Activated CD4-positive, alpha-beta T cell treated with anti-CD3 and anti-CD28 coated beads for 24 hours (primary cell): ENCODE data around the gene NIT1.
"Not testable (repeated sequence)": the region's sequence is repeated elsewhere in the genome, so short reads cannot be mapped to it uniquely, and the experiment has no call there.

ENCODE experiments used
- DNase-seq, 2 donors: peaks; one replicate each; pipeline ENCODE4 v3.0.0-alpha.2; 2020; ENCODE audit warnings: low read depth in 2 of 2

Gene NIT1

DNA sequence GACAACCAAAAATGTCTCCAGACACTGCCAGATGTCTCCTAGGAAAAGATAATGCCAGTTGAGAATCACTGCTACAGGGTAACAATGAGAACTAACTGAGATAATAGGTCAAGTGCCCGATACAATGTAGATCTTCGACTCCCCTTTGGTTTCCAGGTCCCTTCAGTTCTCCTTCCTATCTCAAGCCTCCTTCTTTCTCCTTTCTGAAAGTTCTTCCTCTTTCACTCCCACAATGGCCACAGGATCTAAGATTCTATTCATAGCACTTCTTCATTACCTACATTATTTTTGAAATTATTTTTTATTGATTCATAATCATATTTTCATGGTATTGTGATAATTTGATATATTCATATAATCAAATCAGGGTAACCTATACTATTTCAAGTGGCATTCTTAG lies 6.4 kb upstream of the NIT1 start:
- DNase-seq, result no peak

DNA sequence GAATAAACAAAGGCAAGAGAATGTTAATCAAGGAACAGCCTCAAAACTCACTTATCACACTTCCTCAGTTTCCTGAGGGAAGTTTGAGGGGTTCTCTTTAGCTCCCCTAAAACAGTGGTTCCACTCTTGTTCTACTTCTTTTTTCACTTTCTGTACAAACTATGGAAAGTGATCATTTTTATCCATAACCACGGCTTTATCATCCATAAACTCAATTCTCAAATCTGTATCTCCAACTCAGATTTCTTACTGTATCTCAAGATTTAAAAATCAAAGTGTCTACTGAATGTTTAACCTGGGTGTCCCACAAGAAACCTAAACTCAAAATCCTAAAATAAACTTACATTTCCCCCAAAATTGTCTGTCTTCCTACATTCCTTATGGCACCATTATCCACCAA lies 4.0 kb upstream of the NIT1 start:
- DNase-seq, result no peak

DNA sequence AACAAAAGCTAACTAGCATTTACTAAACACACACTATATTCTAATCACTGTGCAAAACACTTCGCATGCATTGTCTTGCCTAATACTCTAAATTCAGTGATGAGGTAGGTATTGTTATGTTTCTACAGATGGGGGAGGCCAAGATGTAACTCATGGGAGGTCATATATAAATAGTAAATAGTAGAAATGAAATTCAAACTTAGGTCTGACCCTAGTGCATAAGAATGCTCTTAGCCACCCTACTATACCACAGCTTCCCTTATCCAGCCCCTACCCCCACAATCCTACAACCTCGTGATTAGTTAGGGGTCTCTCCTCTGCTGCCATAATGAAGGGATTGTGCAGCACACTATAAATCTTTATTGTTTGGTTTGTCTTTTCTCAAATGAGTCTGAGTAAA lies 3.3 kb upstream of the NIT1 start:
- no peak for DNase-seq

DNA sequence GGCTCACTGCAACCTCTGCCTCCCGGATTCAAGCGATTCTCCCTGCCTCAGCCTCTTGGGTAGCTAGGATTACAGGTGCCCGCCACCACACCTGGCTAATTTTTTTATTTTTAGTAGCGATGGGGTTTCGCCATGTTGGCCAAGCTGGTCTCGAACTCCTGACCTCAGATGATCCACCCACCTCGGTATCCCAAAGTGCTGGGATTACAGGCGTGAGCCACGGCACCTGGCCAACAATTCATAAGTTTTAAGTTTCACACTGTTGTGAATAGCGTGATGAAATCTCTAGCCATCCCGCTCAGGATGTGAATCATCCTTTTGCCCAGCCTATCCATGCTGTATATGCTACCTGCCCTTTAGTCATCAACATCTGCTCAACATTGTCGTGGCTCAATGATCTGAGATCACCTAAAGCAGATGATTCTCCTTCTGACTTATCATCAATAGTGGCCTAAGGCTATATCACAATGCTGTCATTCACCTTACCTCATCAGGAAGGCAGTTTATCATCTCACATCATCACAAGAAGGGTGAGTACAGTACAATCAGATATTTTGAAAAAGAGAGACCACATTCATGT lies 2.7 kb upstream of the NIT1 start:
- DNase-seq, result no peak

DNA sequence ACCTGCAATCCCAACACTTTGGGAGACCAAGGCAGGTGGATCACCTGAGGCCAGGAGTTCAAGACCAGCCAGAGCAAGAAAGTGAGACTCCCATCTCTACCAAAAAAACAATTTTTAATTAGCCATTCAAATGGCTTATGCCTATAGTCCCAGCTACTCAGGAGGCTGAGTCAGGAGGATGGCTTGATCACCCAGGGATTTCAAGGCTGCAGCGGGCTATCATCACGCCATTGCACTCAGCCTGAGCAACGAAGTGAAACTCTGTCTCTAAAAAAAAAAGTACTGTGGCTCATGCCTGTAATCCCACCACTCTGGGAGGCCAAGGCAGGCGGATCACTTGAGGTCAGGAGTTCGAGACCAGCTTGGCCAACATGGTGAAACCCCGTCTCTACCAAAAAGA lies 1.9 kb upstream of the NIT1 start:
- DNase-seq, result not testable (repeated sequence)

DNA sequence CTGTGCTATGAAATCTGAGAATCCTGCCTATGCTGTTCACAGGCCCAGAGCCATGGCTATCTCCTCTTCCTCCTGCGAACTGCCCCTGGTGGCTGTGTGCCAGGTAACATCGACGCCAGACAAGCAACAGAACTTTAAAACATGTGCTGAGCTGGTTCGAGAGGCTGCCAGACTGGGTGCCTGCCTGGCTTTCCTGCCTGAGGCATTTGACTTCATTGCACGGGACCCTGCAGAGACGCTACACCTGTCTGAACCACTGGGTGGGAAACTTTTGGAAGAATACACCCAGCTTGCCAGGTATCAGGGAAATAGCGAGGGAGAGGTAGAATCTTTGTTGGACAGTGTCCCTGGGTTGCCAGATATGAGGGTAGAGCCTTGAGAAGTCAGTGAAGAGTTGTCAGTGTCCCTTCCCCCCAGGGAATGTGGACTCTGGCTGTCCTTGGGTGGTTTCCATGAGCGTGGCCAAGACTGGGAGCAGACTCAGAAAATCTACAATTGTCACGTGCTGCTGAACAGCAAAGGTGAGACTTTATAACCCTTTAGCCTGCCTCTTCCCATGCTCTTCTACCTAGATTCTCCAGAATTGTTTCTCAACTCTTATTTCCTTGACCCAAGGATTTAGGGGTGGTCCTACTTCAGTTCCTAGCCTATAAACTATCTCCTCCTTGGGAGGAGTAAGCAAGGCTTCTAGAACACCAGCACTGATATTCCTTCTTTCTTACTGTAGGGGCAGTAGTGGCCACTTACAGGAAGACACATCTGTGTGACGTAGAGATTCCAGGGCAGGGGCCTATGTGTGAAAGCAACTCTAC lies 1.4 kb downstream of the NIT1 start:
- peak in 1 of 2 donors; percentile 55 for DNase-seq

DNA sequence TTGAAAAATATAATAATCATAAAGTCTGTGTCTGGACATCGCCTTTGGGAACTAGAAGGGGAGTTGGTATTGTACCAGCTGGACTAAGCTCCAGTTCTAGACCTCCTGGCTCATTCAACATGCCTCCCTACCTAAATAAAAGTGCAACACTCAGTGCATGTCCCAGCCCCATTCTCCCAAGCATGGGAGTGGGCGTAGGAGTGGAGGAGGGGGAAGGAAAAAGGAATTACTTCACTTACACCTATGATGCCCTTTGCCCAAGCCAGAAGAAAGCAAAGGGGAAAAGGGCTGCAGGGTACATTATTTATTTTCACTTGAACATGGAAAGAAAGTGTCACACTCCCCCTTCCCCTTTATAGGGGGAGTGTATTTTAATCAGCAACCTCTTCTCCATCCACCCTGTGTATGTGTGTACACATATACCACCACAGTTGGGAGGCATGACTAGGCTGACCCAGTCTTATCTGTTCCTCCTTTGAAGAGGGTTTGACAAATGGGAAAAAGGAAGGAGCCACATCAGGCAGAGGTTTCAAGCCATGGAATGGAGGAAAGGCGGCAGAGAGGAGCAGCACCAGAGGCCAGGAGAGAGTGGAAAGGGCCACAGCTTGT lies 3.2 kb downstream of the NIT1 start:
- no peak for DNase-seq

DNA sequence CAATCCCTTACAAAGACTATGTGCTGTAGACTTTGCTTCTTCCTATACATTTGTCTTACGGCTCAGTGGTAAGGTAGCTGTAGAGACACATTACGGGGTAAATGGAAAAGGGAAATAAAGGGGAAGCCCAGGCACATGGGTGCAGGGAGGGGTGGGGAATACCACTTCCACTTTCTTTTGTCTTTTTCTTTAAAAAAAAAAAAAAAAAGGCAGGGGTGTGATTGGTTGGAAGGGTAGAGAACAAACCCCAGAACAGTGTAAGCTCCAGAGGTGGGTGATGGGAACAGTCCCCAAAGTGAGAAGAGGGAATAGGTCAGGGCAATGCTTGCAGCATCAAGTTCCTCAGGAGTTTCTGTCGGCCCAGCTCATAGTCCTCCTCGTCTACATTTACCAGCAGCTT lies 3.9 kb downstream of the NIT1 start:
- no peak for DNase-seq

DNA sequence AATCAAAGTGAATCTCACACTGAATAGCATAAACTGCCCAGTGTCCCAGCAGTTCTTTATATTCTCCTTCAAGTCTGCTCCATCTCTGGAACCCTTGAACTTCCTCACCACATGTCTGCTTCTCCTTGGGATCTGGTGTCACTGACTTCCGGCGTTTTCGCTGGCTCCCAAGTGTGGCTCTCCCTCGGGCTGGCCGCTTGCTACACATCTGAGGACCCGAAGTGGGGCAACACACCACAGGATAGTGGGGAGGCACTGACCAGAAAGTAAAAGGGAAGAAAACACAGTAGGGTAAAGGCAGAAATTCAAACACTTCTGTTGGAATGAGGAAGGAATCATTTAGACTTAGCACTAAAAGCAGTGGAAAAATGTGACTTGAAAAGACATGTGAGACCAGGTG lies 5.1 kb downstream of the NIT1 start:
- DNase-seq, result no peak

DNA sequence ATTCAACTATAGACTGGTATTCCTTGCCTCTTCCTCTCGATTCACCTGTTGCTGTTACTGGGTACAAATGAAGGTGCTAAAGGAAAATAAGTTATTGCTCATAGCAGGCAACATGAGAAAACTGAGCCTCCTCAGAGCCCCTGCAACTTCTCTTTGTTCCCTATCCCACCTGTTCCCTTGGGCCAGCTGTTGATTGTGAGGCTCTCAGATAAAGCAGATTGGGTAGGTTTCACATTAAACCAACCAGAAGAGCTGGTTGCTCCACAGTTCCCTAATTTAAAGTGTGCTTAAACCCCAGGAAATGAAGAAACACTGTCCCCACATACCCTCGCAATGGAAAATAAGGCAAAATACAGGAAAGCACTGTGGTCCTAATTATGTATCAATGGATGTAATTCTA lies 9.7 kb downstream of the NIT1 start:
- no peak for DNase-seq

DNA sequence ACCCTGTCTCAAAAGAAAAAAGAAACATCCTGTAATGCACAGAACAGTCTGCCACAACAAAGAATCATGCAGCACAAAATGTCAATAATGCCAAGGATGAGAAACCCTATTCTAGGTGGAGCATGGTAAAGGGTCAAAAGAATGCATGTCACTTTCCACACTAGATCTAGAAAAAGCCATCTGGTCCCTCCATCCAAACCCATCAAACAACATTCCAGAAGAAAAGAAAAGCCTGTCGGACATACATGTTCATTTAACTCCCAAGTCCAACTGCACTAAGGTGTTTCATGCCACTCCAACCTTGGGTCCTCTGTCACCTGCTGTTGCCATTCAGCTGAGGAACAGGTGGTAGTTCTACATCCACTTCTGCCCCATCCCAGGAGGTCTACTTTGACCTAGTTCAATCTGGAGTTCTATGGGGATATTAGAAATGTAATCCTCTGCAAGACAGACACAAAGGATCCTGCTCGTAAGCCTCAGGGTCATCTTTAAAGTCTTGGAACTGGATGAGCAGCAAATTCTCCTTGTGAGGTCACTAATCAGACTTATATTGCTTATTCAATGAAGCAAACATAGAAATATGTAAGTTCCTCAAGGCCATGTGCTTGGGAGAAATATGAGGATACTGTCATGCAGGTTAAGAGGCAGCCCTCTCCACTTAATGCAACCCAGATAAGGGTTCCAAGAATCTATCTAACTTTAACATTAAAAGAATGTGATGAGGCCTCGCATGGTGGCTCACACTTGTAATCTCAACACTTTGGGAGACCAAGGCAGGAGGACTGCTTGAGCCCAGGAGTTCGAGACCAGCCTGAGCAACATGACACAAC lies 10.9 kb downstream of the NIT1 start:
- DNase-seq, result no peak

DNA sequence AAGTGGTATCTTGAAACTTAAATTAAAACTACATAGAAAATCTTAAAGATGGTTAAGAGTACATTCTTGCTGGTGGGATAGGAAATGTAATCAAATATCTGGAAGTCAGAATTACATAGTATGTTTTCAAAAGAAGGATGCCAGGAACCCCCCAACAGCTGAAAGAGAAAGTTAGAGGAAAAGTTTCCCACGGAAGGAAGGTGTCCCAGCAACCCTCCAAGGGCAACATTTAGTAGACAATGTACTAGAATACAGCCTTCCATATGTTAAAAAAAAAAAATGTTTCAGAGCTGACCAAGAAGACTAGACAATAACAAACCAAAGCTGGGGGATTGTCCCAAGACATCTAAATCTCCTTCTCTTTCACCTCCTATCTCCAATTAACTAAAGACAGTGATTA lies 12.4 kb downstream of the NIT1 start:
- no peak for DNase-seq

DNA sequence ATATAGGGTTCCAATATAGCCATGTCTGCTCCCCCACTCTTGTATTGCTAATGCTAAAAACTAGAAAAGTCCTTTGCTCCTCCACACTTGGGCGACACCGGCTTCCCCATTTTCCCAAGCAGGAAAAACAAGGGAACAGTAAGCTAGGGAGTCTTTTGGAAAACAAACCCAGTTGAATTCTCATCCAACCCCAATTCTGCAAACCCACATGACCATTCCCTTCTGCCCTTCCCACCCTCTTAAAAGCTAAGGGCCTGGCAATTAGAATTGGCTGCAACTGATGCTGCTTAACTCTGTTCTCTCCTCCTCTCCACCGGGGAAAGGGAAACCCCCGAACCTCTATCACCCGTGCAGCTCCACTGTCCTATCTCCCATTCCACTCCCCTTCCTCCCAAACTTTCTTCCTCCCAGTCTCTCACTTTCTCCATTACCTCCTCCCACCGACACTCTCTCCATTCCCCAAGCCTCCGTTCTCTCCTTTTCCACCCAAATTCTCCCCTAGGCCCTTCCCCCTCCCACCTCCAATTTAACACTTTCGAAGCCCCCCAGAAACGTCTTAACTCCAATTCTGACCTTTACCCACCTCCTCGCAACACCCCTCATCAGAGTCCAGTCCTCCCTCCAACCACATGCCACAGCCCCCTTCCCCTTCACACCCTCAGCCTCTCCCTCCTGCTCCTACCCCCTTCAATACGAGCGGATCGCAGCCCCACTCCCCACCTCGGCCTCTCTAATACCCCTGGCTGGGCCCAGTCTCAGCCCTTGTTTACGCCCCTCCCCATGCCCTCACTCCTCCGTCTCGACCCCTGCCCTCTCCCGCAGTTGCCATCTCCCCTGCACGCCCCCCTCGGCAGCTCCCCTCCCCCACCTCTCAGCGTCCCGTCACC lies 13.9 kb downstream of the NIT1 start:
- DNase-seq, result no peak

DNA sequence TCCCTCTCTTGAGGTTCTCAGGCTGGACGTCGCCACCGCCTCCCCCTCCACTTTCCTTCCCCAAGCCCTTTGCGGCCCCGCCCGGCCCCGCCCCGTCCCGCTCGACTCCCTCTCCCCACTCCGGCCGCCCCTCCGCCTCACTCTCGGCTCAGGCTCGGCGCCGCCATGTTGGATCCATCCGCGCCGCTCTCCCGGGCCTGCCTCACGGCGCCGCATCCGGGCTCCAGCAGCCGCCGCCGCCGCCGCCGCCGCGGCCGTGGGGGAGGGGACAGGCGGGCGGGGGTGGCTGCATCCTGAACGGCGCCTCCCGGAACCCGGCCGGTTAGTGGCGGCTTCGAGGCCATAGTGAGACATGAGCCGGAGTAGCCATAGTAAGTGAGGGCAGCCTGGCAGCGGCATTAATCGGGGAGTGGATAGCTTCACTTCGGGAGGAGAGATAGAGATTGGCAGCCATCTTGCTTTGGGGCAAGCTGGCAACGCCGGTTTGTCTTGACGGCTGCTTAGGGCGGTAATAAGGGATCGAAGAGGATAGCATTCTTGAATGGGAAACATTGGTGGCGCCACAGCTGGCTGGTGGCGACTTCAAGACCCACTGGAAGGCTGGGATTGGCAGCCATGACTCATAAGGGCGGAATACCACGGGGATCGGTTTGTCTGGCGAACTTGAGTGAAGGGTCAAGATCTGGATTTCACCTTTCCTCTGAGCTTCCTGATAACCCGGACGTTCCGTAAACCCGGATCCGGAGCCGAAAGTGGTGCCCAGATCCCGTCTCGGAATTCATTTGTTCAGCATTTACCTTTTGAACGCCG lies 14.7 kb downstream of the NIT1 start, which contains the start of gene DEDD:
TSS of gene DEDD (minus strand) at position 258 of the 810 bp plus-strand sequence. CDS start 8,205 bp downstream, outside the sequence.
- DNase-seq, result peak; percentile 79 to 80

DNA sequence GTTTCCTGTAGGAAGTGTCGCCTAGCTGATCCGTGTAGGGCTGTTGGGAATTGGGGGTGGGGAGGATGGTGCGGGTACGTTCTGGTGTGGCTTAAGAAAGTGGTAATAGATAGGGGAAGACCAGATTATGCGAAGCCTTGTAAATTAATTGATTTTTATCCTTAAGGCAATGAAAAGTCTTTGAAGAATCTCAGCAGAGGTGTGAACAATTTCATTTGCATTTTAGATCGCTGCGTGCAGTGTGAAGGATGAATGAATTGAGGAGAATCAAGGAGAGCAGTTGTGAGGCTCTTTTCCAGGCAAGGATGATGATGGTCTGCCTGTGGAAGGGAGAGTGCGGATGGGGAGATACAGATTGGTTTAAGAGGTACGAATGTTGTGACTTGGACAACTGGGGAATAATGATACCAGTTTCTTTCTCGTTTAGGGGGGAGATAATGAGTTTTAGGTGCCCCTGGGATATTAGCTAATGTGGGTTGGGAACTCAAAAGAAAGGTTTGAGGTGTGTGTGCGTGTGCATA lies 15.4 kb downstream of the NIT1 start:
- DNase-seq, result no peak

DNA sequence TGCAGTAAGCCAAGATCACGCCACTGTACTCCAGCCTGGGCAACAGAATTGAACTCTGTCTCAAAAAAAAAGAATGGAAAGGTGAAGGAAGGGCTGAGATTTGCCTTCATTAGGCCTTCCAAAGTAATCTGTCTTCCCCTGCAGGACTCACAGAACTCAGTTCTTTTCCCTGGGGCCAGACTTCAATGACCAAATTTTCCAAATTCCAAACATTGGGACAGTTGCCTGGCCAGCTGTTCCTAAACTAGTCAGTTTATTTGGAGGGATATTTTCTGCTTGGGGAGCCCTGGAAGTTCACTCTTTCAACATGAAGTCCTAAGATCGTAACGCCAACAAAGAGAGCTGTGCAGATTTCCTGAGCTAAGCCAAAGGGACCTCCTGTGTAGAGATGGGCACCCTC lies 20.0 kb downstream of the NIT1 start:
- no peak for DNase-seq

DNA sequence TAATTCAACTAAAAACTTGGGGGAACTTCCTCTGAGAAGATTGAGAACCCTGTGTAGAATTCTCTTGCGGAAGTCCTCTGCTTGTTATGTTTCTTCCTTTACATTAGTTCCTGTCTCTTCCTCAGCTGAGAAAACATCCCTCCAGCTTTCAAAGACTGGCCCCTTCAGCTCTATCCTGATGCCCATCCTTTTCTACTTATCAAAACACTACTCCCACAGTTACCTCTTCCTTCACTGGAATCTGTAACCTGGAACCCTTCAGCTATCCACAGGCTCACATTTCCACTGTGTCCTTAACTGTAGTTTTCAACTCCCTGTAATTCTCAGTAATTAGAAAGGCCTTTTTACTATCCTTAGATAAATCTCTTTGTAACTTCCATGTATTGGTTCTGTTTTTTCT lies 20.5 kb downstream of the NIT1 start:
- DNase-seq, result no peak

DNA sequence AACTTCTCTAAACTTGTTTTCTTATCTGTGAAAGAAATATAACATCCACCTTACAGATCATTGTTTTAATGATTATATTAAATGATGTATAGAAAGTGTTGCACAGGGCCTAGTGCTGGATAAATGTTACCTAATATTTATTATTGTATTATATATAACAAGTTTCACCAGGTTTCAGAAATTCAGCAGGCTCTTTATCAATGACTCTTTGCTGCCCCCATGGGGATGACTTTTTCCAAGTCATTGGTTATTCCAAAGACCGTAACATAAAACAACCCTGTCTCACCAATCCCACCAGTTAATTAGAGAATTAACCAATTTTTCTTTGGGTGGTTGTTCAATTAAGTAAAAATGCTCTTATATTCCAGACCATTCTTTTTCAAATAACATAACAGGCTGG lies 21.9 kb downstream of the NIT1 start:
- DNase-seq, result peak in 1 of 2 donors; percentile 32

DNA sequence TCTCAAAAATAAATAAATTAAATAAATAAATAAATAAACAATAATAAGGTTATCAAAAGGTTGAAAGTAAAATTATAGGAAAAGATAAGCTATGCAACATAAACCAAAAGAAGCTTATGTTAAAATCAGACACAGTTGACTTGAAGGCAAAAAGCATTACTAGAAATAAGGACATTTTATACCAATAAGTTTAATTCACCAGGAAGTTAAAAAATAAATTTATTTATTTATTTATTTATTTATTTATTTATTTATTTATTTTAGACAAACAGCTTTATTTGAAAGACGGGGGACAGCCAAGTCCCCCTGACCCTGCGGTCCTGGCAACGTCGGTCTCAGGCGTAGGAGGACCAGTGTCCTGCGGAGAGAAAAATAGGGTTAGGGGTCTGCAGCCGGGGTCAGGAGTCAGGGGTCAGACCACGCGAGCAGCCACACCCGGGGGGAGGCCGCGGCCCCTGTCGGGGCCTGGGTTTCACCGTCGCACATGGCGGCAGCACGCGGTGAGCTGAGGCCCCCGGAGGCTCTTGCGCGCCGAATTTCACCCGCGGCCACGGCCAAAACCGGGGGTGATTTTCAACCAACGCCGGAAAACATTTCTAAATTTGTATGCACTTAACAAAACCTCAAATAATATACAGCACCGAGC lies 23.0 kb downstream of the NIT1 start:
- no peak for DNase-seq

DNA sequence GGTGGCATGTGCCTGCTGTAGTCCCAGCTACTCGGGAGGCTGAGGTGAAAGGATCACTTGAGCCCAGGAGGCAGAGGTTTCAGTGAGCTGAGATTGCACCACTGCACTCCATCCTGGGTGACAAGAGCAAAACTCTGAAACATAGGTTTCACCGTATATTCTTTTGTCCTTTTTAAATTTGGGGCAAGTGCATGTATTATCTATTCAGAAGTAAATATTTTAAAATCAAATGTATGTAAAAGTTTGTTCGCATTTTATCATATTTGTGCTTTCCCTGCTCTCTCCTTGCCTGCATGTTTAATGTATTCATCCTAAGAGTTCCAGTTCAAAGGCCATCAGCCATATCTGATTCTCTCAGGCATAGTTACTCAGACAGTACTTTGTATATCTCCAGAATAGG lies 27.9 kb downstream of the NIT1 start:
- DNase-seq, result no peak
